DND-41 (cell line): ENCODE measurements around the gene PUSL1.
A peak's percentile ranks its signal among the peaks of the same experiment; 100 is the strongest.

Source experiments
- ATAC-seq: fragments of 200-7000 bp; cut with Tn5 transposase; 3 replicates; pipeline ENCODE4 v1.9.1; 2021; ENCODE audit warnings: low read depth; ENCODE audit not compliant: insufficient read depth
- DNase-seq: peaks from one replicate; pipeline ENCODE4 v3.0.0-alpha.2; 2020
- H2AFZ ChIP-seq: 2 replicates; pipeline ENCODE4 v1.6.0; 2012; ENCODE audit warnings: low read depth, low read length
- H3K27ac ChIP-seq: 2 replicates; pipeline ENCODE4 v1.5.1; 2012; ENCODE audit warnings: low read length, inconsistent platforms
- H3K27me3 ChIP-seq: fragments of 200-600 bp; sonication (generic); 2 replicates; pipeline ENCODE4 v1.6.0; 2012; ENCODE audit warnings: low read length, mild to moderate bottlenecking, inconsistent platforms; ENCODE audit not compliant: insufficient read depth, poor library complexity
- H3K36me3 ChIP-seq: 2 replicates; pipeline ENCODE4 v1.5.1; 2012; ENCODE audit warnings: low read length, inconsistent platforms; ENCODE audit not compliant: insufficient read depth
- H3K4me1 ChIP-seq: 2 replicates; pipeline ENCODE4 v1.5.1; 2012; ENCODE audit warnings: mild to moderate bottlenecking, low read length; ENCODE audit not compliant: insufficient read depth
- H3K4me2 ChIP-seq: 2 replicates; pipeline ENCODE4 v1.6.0; 2012; ENCODE audit warnings: mild to moderate bottlenecking, moderate library complexity, low read length, inconsistent platforms; ENCODE audit not compliant: insufficient read depth
- H3K4me3 ChIP-seq, 2 experiments: fragments of 200-600 bp in 1 of 2; shearing (Covaris generic) in 1 of 2; 2 replicates each; pipeline ENCODE4 v1.5.1; 2012 to 2016; ENCODE audit warnings: inconsistent platforms in 2 of 2, low read length in 2 of 2, mild to moderate bottlenecking in 2 of 2, low read depth in 1 of 2, moderate library complexity in 1 of 2
- H3K79me2 ChIP-seq: 2 replicates; pipeline ENCODE4 v1.6.0; 2012; ENCODE audit warnings: low read length, inconsistent platforms; ENCODE audit not compliant: insufficient read depth
- H3K9ac ChIP-seq: 2 replicates; pipeline ENCODE4 v1.6.0; 2012; ENCODE audit warnings: low read depth, mild to moderate bottlenecking, inconsistent platforms, low read length, moderate library complexity
- H3K9me3 ChIP-seq: 2 replicates; pipeline ENCODE4 v1.5.1; 2012; ENCODE audit warnings: low read length, moderate library complexity, mild to moderate bottlenecking, inconsistent platforms; ENCODE audit not compliant: insufficient read depth, severe bottlenecking
- H4K20me1 ChIP-seq: 2 replicates; pipeline ENCODE4 v1.6.0; 2012; ENCODE audit warnings: low read length; ENCODE audit not compliant: insufficient read depth
- EZH2 ChIP-seq: IDR thresholded peaks from 3 replicates; pipeline ENCODE4 v1.6.1; 2012; ENCODE audit warnings: borderline replicate concordance, low read depth, mild to moderate bottlenecking, moderate library complexity, low read length, inconsistent platforms; ENCODE audit not compliant: severe bottlenecking
- TF ChIP-seq, protein P1 (sequence below): IDR thresholded peaks from 2 replicates; pipeline ENCODE4 v1.5.1; 2012; ENCODE audit warnings: borderline replicate concordance, low read length, moderate library complexity, mild to moderate bottlenecking; ENCODE audit not compliant: poor library complexity, severe bottlenecking; ENCODE audit errors: extremely low read depth

Gene PUSL1

DNA sequence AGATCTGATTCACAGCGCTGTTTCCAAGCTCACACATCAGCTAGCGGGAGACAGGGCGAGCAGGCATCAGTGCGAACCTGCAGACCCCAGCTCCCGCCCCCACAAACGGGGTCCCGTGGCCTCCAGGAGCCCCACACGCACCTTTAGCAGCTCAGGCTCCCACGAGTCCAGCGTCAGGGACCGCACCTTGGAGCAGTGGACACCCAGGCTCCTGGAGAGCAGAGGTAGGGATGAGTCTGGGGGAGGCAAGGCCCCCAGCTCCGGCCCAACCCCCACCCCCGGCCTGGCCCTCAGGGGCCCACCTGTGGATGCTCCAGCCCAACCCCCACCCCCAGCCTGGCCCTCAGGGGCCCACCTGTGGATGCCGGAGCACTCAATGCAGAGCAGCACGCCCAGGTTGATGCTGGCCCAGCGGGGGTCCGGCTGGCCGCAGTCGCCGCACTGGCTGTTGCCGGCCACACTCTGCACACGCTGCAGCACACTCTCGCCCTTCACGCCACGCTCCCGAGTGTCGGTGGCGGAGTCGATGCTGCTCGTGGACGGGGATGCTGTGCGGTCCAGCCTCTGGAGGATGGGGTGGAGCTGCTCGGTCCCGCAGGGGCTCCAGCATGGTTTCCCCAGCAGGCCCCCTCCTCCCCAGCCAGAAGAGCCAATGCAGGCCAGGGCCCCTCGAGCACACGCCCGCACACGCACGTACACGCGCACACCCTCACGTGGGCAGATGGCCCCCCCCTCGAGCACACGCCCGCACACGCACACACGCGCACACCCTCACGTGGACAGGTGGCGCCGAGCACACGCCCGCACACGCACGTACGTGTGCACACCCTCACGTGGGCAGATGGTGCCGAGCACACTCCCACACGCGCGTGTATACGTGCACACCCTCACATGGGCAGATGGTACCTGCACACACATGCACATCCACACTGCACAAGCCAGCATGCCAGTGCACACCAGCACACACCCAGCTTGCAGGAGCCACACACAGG is 12.0 kb upstream of the PUSL1 start:
- DNase-seq (no peak), ATAC-seq (no peak)
- H3K36me3 ChIP-seq: peaks cover 16% of the 10 kb centered on the region; the same call in 1 of the 2 replicates
- H3K9me3 ChIP-seq: no peaks in the 10 kb centered on the region
- no peak overlapping the region for H3K4me3 ChIP-seq
- H4K20me1 ChIP-seq: peaks cover 34% of the 10 kb centered on the region
- no peaks in the 10 kb centered on the region for H3K27me3 ChIP-seq
- TF ChIP-seq, protein P1, sequence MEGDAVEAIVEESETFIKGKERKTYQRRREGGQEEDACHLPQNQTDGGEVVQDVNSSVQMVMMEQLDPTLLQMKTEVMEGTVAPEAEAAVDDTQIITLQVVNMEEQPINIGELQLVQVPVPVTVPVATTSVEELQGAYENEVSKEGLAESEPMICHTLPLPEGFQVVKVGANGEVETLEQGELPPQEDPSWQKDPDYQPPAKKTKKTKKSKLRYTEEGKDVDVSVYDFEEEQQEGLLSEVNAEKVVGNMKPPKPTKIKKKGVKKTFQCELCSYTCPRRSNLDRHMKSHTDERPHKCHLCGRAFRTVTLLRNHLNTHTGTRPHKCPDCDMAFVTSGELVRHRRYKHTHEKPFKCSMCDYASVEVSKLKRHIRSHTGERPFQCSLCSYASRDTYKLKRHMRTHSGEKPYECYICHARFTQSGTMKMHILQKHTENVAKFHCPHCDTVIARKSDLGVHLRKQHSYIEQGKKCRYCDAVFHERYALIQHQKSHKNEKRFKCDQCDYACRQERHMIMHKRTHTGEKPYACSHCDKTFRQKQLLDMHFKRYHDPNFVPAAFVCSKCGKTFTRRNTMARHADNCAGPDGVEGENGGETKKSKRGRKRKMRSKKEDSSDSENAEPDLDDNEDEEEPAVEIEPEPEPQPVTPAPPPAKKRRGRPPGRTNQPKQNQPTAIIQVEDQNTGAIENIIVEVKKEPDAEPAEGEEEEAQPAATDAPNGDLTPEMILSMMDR: no peak
- TF ChIP-seq EZH2: no peak
- H3K4me1 ChIP-seq: no peaks in the 10 kb centered on the region
- H3K9ac ChIP-seq: no peak overlapping the region
- no peak overlapping the region for H2AFZ ChIP-seq
- no peaks in the 10 kb centered on the region for H3K79me2 ChIP-seq
- no peak overlapping the region for H3K27ac ChIP-seq
- no peak overlapping the region for H3K4me2 ChIP-seq

DNA sequence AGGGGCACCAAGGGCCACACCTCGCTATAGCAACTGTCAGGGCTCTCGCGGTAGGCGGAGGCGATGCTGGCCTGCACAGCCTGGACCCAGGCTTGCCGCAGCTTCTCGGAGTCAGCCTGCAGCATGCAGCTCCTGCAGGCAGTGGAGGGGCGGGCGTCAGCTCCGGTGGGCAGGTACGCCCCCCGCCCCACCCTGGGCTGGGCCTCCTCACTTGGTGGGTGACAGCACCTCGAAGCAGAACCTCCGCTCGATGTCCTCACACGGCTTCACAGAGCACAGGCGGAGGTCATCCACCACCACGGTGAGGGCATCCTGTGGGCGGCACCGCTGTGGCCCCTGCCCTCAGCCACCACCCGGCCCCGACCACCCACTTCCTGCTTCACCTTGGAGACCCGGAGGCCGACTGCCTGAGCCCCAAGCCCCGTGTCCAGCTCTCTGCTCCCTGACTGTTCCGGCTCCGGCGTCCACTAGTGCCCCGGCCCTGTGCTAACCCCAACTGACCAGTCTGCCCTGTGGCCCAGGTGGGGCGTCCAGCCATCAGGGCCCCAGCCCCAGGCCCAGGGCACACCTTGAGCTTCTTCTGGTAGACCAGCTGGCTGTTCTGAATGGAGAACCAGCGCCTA is 10.5 kb upstream of the PUSL1 start:
- Histone ChIP-seq H4K20me1 (peaks cover 46% of the 10 kb centered on the region), H3K79me2 (0 out of 2 replicates have a peak, but pooled peaks cover under 1% of the 10 kb centered on the region), H3K9me3 (no peaks in the 10 kb centered on the region), H2AFZ (no peak overlapping the region), H3K27me3 (no peaks in the 10 kb centered on the region), H3K36me3 (peaks cover 16% of the 10 kb centered on the region; the same call in 1 of the 2 replicates), H3K9ac (no peak overlapping the region), H3K4me3 (no peak overlapping the region), H3K4me2 (no peak overlapping the region), H3K27ac (no peak overlapping the region), H3K4me1 (no peaks in the 10 kb centered on the region)
- ATAC-seq: no peak
- TF ChIP-seq EZH2: no peak
- TF ChIP-seq, protein P1: no peak
- no peak for DNase-seq

DNA sequence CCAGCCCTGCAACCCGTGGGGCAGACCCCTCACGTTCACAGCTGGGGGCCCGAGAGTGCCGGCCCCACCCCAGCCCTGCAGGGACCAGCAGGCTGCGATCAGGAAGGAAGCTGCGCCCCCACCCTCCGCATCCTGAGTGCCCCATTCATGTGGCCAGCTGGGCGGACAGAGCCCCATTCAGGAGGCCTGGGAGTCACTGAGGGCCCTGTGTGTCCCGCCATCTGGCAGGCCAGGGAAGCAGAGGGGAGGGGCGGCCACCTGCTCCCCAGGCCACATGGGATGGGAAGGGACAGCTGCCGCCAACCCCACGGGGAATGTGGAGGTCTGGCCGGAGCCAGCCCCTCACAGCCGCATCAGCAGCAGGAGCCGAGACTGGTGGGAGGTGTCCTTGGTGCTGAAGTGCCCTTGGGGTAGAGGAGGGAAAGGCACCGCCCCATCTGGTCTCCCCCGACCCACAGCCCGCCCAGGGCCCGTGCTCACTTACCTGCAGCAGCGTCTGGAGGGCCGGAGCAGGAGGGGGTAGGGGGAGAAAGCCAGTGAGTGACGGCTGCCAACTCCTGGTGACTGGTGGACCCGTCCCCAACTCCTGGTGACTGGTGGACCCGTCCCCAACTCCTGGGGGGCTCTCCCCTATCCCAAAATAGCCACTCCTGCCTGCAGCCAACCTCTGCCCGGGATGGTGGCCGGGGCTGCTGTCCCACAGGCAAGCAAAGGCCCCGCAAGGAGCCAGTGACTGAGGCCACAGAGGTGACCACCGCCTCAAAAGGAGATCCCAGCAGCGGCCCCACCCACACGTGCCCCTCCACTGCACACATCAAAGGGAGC is 9.3 kb upstream of the PUSL1 start:
- Histone ChIP-seq H3K9ac (no peak overlapping the region), H3K4me2 (no peak overlapping the region), H3K9me3 (no peaks in the 10 kb centered on the region), H4K20me1 (peaks cover 49% of the 10 kb centered on the region), H3K27ac (no peak overlapping the region), H3K4me1 (no peaks in the 10 kb centered on the region), H3K4me3 (no peak overlapping the region), H3K36me3 (peaks cover 16% of the 10 kb centered on the region; the same call in 1 of the 2 replicates), H3K79me2 (peaks cover 6% of the 10 kb centered on the region; the same call in 1 of the 2 replicates), H2AFZ (no peak overlapping the region), H3K27me3 (no peaks in the 10 kb centered on the region)
- DNase-seq: peak; percentile 65
- TF ChIP-seq EZH2: no peak
- TF ChIP-seq, protein P1: no peak
- ATAC-seq: peak; percentile 77
